Measurements from ENCODE around the gene ENPP5. TPM values are rescaled to one million over a fixed set of nuclear protein-coding genes. Genes with fewer than 3 reads are reported as not detected.

ENPP5 gene
- total RNA-seq, 4 donors from 2014 or later = 0.73 to 8.1 TPM; not detected in 2

DNA sequence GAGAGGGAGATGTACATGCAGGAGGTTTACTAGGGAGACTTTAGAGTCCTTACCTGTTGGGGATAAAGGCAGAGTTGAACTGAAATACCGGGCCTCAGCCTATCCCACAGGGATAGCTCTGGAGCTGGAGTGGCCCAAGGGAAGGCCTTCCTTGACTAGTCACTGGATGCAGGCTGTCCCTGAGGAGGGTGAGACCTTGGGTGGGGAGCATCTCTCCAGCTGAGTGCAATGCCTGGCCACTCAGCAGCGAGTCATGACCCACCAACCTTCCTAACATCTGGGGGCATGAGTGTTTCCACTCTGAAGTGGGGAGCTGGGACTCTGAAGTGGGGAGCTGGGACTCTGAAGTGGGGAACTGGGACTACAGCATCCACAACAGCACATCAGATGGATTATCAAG is 46.1 kb upstream of the ENPP5 start:
- Histone ChIP-seq H3K4me3 (no peak overlapping the region), H3K27ac (peak overlapping the region in 1 of 2 donors; percentile 39), H3K27me3 (no peaks in the 10 kb centered on the region), H3K9me3 (no peaks in the 10 kb centered on the region), H3K4me1 (no peaks in the 10 kb centered on the region), H3K36me3 (no peaks in the 10 kb centered on the region)
- intact Hi-C loops (cut with DNase I; ENCODE audit: low total_unique reads) = no loop called here
- no peak for DNase-seq
- TF ChIP-seq POLR2A (IDR thresholded peaks at IDR 0.05) = no peak
- TF ChIP-seq, protein P1, sequence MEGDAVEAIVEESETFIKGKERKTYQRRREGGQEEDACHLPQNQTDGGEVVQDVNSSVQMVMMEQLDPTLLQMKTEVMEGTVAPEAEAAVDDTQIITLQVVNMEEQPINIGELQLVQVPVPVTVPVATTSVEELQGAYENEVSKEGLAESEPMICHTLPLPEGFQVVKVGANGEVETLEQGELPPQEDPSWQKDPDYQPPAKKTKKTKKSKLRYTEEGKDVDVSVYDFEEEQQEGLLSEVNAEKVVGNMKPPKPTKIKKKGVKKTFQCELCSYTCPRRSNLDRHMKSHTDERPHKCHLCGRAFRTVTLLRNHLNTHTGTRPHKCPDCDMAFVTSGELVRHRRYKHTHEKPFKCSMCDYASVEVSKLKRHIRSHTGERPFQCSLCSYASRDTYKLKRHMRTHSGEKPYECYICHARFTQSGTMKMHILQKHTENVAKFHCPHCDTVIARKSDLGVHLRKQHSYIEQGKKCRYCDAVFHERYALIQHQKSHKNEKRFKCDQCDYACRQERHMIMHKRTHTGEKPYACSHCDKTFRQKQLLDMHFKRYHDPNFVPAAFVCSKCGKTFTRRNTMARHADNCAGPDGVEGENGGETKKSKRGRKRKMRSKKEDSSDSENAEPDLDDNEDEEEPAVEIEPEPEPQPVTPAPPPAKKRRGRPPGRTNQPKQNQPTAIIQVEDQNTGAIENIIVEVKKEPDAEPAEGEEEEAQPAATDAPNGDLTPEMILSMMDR (IDR thresholded peaks at IDR 0.05) = no peak

DNA sequence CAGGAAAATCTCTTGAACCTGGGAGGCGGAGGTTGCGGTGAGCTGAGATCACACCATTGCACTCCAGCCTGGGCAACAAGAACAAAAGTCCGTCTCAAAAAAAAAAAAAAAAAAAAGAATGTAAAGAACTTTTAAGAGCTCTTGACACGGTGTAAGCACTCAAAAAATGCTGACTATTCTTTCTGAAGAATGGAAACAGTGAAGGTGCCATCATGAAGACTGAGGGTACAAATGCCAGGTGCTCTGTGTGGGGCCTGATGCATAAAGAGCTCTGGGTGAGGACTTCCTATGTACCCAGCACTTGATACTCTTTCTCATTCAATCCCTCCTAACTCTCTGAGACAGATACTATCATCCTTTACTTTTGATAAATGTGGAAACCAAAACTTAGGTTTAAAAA is 45.0 kb upstream of the ENPP5 start:
- TF ChIP-seq, protein P1 (IDR thresholded peaks at IDR 0.05) = no peak
- TF ChIP-seq POLR2A (IDR thresholded peaks at IDR 0.05) = no peak
- Histone ChIP-seq H3K27me3 (no peaks in the 10 kb centered on the region), H3K36me3 (no peaks in the 10 kb centered on the region), H3K9me3 (no peaks in the 10 kb centered on the region), H3K4me1 (no peaks in the 10 kb centered on the region), H3K4me3 (no peak overlapping the region), H3K27ac (no peak overlapping the region)
- intact Hi-C loops (cut with DNase I; ENCODE audit: low total_unique reads) = no loop called here
- no peak for DNase-seq

DNA sequence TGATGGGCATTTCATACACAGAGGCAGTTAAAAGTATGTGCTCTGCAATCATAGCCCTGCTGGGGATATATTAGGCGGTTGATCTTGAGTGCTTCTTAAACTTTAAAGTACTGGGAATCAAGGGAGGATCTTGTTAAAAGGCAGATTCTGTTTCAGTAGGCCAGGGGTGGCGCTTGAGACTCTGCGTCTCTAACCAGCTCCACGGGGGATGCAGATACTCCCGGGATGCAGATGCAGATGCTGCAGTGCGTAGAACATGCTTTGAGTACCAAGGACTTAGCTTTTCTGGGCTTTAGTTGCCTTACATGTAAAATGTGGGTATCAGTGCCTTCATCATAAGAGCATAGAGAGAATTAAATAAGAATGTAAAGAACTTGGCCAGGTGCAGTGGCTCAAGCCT is 44.4 kb upstream of the ENPP5 start:
- Histone ChIP-seq H3K27ac (no peak overlapping the region), H3K4me1 (no peaks in the 10 kb centered on the region), H3K36me3 (no peaks in the 10 kb centered on the region), H3K9me3 (no peaks in the 10 kb centered on the region), H3K27me3 (no peaks in the 10 kb centered on the region), H3K4me3 (no peak overlapping the region)
- TF ChIP-seq POLR2A (IDR thresholded peaks at IDR 0.05) = no peak
- TF ChIP-seq, protein P1 (IDR thresholded peaks at IDR 0.05) = no peak
- intact Hi-C loops (cut with DNase I; ENCODE audit: low total_unique reads) = no loop called here
- no peak for DNase-seq

DNA sequence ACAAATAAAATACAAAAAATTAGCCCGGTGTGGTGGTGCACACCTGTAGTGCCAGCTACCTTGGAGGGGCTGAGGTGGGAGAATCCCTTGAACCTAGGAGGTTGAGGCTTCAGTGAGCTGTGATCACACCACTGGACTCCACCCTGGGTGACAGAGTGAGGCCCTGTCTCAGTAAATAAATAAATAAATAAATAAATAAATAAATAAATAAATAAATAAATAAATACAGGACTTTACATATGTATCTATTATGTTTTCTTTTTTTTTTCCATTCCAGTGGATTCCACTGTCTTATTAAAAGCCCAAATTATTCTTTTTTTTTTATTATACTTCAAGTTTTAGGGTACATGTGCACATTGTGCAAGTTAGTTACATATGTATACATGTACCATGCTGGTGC is 41.1 kb upstream of the ENPP5 start:
- no peaks in the 10 kb centered on the region for H3K9me3 ChIP-seq
- no peaks in the 10 kb centered on the region for H3K36me3 ChIP-seq
- intact Hi-C loops (cut with DNase I; ENCODE audit: low total_unique reads) = no loop called here
- no peaks in the 10 kb centered on the region for H3K27me3 ChIP-seq
- DNase-seq = no peak
- TF ChIP-seq, protein P1 (IDR thresholded peaks at IDR 0.05) = no peak
- no peak for TF ChIP-seq POLR2A (IDR thresholded peaks at IDR 0.05)
- no peaks in the 10 kb centered on the region for H3K4me1 ChIP-seq
- H3K4me3 ChIP-seq = no peak overlapping the region
- no peak overlapping the region for H3K27ac ChIP-seq

DNA sequence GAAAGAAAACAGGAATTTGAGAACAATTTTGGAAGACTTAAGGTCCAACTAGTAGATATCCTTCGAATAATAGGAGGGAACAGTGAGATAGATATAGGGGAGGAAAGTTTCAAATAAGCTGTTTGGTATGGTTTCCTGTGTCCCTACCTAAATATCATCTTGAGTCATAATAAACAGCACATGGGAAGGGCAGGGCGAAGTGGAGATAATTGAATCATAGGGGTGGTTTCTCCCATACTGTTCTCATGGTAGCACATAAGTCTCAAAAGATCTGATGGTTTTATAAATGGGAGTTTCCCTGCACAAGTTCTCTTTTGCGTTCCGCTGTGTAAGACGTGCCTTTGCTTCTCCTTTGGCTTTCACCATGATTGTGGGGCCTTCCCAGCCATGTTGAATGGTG is 39.5 kb upstream of the ENPP5 start:
- H3K4me3 ChIP-seq = no peak overlapping the region
- no peak for DNase-seq
- H3K27me3 ChIP-seq = no peaks in the 10 kb centered on the region
- no peak overlapping the region for H3K27ac ChIP-seq
- no peaks in the 10 kb centered on the region for H3K9me3 ChIP-seq
- intact Hi-C loops (cut with DNase I; ENCODE audit: low total_unique reads) = no loop called here
- H3K36me3 ChIP-seq = no peaks in the 10 kb centered on the region
- TF ChIP-seq POLR2A (IDR thresholded peaks at IDR 0.05) = no peak
- TF ChIP-seq, protein P1 (IDR thresholded peaks at IDR 0.05) = no peak
- H3K4me1 ChIP-seq = no peaks in the 10 kb centered on the region

Data from uterus (tissue), 4 donors.